Neural progenitor cell (in vitro differentiated cells): ENCODE data around the gene NUTF2.

Experiments
- EZH2phosphoT487 ChIP-seq: fragments of 200-600 bp; sonication (generic); IDR thresholded peaks from 2 replicates; pipeline ENCODE4 v1.6.1; 2017; ENCODE audit warnings: antibody characterized with exemption
- TF ChIP-seq, protein P1 (sequence below): fragments of 200-600 bp; sonication (generic); IDR thresholded peaks from 2 replicates; pipeline ENCODE4 v1.5.1; 2017; ENCODE audit warnings: antibody characterized with exemption, mild to moderate bottlenecking

GRCh38 chr16:67884684-67885083 is 38.0 kb downstream of the NUTF2 start, which contains the start of gene NRN1L:
- TF ChIP-seq, protein P1, sequence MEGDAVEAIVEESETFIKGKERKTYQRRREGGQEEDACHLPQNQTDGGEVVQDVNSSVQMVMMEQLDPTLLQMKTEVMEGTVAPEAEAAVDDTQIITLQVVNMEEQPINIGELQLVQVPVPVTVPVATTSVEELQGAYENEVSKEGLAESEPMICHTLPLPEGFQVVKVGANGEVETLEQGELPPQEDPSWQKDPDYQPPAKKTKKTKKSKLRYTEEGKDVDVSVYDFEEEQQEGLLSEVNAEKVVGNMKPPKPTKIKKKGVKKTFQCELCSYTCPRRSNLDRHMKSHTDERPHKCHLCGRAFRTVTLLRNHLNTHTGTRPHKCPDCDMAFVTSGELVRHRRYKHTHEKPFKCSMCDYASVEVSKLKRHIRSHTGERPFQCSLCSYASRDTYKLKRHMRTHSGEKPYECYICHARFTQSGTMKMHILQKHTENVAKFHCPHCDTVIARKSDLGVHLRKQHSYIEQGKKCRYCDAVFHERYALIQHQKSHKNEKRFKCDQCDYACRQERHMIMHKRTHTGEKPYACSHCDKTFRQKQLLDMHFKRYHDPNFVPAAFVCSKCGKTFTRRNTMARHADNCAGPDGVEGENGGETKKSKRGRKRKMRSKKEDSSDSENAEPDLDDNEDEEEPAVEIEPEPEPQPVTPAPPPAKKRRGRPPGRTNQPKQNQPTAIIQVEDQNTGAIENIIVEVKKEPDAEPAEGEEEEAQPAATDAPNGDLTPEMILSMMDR = no peak
- no peak for TF ChIP-seq EZH2phosphoT487
